GM18520 (cell line): Measurements from ENCODE around the gene EPB41L4A.

Source experiments
- ATAC-seq: cut with Tn5 transposase; IDR thresholded peaks from one replicate; pipeline ENCODE4 v1.9.1; 2021; ENCODE audit not compliant: unreplicated experiment

EPB41L4A gene

GRCh38 chr5:112312295-112313275 lies 106.5 kb downstream of the EPB41L4A start:
- ATAC-seq: no peak

- ATAC-seq: no peak
Observed at GRCh38 chr5:112310746-112311145, 108.3 kb downstream of the EPB41L4A start.

- no peak for ATAC-seq
Observed at GRCh38 chr5:112308608-112309007, 110.5 kb downstream of the EPB41L4A start.

GRCh38 chr5:112306956-112307355 lies 112.1 kb downstream of the EPB41L4A start:
- ATAC-seq: no peak

- no peak for ATAC-seq
Observed at GRCh38 chr5:112304743-112305142, 114.3 kb downstream of the EPB41L4A start.

- ATAC-seq: no peak
Observed at GRCh38 chr5:112303685-112304084, 115.4 kb downstream of the EPB41L4A start.

- ATAC-seq: no peak
Observed at GRCh38 chr5:112294126-112294525, 125.0 kb downstream of the EPB41L4A start.

GRCh38 chr5:112293587-112293986 lies 125.5 kb downstream of the EPB41L4A start:
- ATAC-seq: no peak

GRCh38 chr5:112290691-112291090 lies 128.4 kb downstream of the EPB41L4A start:
- ATAC-seq: no peak

GRCh38 chr5:112289465-112289864 lies 129.6 kb downstream of the EPB41L4A start:
- ATAC-seq: no peak

- no peak for ATAC-seq
Observed at GRCh38 chr5:112283943-112284929, 134.8 kb downstream of the EPB41L4A start.

- no peak for ATAC-seq
Observed at GRCh38 chr5:112283034-112283582, 136.0 kb downstream of the EPB41L4A start.

GRCh38 chr5:112279082-112279481 lies 140.0 kb downstream of the EPB41L4A start:
- ATAC-seq: no peak

- no peak for ATAC-seq
Observed at GRCh38 chr5:112276991-112277390, 142.1 kb downstream of the EPB41L4A start.

- no peak for ATAC-seq
Observed at GRCh38 chr5:112275671-112276070, 143.4 kb downstream of the EPB41L4A start.

- peak; percentile 63 for ATAC-seq
Observed at GRCh38 chr5:112270299-112271293, 148.5 kb downstream of the EPB41L4A start.

- ATAC-seq: no peak
Observed at GRCh38 chr5:112267231-112267630, 151.8 kb downstream of the EPB41L4A start.

GRCh38 chr5:112264666-112265065 lies 154.4 kb downstream of the EPB41L4A start:
- no peak for ATAC-seq

- no peak for ATAC-seq
Observed at GRCh38 chr5:112264151-112264550, 154.9 kb downstream of the EPB41L4A start.

GRCh38 chr5:112263469-112263868 lies 155.6 kb downstream of the EPB41L4A start:
- ATAC-seq: no peak
